DND-41 (cell line): ENCODE results near the gene FAM114A1.

Experiments used
- ATAC-seq: fragments of 200-7000 bp; cut with Tn5 transposase; 3 replicates; pipeline ENCODE4 v1.9.1; 2021; ENCODE audit warnings: low read depth; ENCODE audit not compliant: insufficient read depth
- DNase-seq: peaks from one replicate; pipeline ENCODE4 v3.0.0-alpha.2; 2020
- H2AFZ ChIP-seq: 2 replicates; pipeline ENCODE4 v1.6.0; 2012; ENCODE audit warnings: low read depth, low read length
- H3K27ac ChIP-seq: 2 replicates; pipeline ENCODE4 v1.5.1; 2012; ENCODE audit warnings: low read length, inconsistent platforms
- H3K27me3 ChIP-seq: fragments of 200-600 bp; sonication (generic); 2 replicates; pipeline ENCODE4 v1.6.0; 2012; ENCODE audit warnings: low read length, mild to moderate bottlenecking, inconsistent platforms; ENCODE audit not compliant: insufficient read depth, poor library complexity
- H3K36me3 ChIP-seq: 2 replicates; pipeline ENCODE4 v1.5.1; 2012; ENCODE audit warnings: low read length, inconsistent platforms; ENCODE audit not compliant: insufficient read depth
- H3K4me1 ChIP-seq: 2 replicates; pipeline ENCODE4 v1.5.1; 2012; ENCODE audit warnings: mild to moderate bottlenecking, low read length; ENCODE audit not compliant: insufficient read depth
- H3K4me2 ChIP-seq: 2 replicates; pipeline ENCODE4 v1.6.0; 2012; ENCODE audit warnings: mild to moderate bottlenecking, moderate library complexity, low read length, inconsistent platforms; ENCODE audit not compliant: insufficient read depth
- H3K4me3 ChIP-seq, 2 experiments: fragments of 200-600 bp in 1 of 2; shearing (Covaris generic) in 1 of 2; 2 replicates each; pipeline ENCODE4 v1.5.1; 2012 to 2016; ENCODE audit warnings: inconsistent platforms in 2 of 2, low read length in 2 of 2, mild to moderate bottlenecking in 2 of 2, low read depth in 1 of 2, moderate library complexity in 1 of 2
- H3K79me2 ChIP-seq: 2 replicates; pipeline ENCODE4 v1.6.0; 2012; ENCODE audit warnings: low read length, inconsistent platforms; ENCODE audit not compliant: insufficient read depth
- H3K9ac ChIP-seq: 2 replicates; pipeline ENCODE4 v1.6.0; 2012; ENCODE audit warnings: low read depth, mild to moderate bottlenecking, inconsistent platforms, low read length, moderate library complexity
- H3K9me3 ChIP-seq: 2 replicates; pipeline ENCODE4 v1.5.1; 2012; ENCODE audit warnings: low read length, moderate library complexity, mild to moderate bottlenecking, inconsistent platforms; ENCODE audit not compliant: insufficient read depth, severe bottlenecking
- H4K20me1 ChIP-seq: 2 replicates; pipeline ENCODE4 v1.6.0; 2012; ENCODE audit warnings: low read length; ENCODE audit not compliant: insufficient read depth
- CTCF ChIP-seq: IDR thresholded peaks from 2 replicates; pipeline ENCODE4 v1.5.1; 2012; ENCODE audit warnings: borderline replicate concordance, low read length, moderate library complexity, mild to moderate bottlenecking; ENCODE audit not compliant: poor library complexity, severe bottlenecking; ENCODE audit errors: extremely low read depth
- EZH2 ChIP-seq: IDR thresholded peaks from 3 replicates; pipeline ENCODE4 v1.6.1; 2012; ENCODE audit warnings: borderline replicate concordance, low read depth, mild to moderate bottlenecking, moderate library complexity, low read length, inconsistent platforms; ENCODE audit not compliant: severe bottlenecking

The FAM114A1 gene

GRCh38 chr4:38856046-38856445 lies 11.6 kb upstream of the FAM114A1 start:
- peaks cover 29% of the 10 kb centered on the region for H3K4me1 ChIP-seq
- H3K27me3 ChIP-seq = no peaks in the 10 kb centered on the region
- no peaks in the 10 kb centered on the region for H4K20me1 ChIP-seq
- TF ChIP-seq EZH2 (no peak), CTCF (no peak)
- H3K79me2 ChIP-seq = no peaks in the 10 kb centered on the region
- H3K9ac ChIP-seq = peak overlapping the region; percentile 24; the same call in 1 of the 2 replicates
- peak; percentile 37 for DNase-seq
- peak; percentile 67 for ATAC-seq
- no peaks in the 10 kb centered on the region for H3K36me3 ChIP-seq
- no peaks in the 10 kb centered on the region for H3K9me3 ChIP-seq
- H3K4me2 ChIP-seq = peak overlapping the region; percentile 60
- H2AFZ ChIP-seq = no peak overlapping the region
- no peak overlapping the region for H3K27ac ChIP-seq
- H3K4me3 ChIP-seq = peak overlapping the region in 1 of 2 experiments; percentile 41; a peak in 1 of 4 replicates

GRCh38 chr4:38856524-38857337 lies 10.9 kb upstream of the FAM114A1 start, which contains the start of gene TLR6:
Gene TLR6, minus strand, starts transcription at chr4:38856817. Its CDS starts 27,344 bp downstream, at chr4:38829473.
- H2AFZ ChIP-seq = peak within 1 kb of the TSS; percentile 33
- H3K4me2 ChIP-seq = peak within 1 kb of the TSS; percentile 60
- 0 out of 2 replicates have a peak within 1 kb of the TSS, but pooled peaks have one; percentile 16 for H3K27ac ChIP-seq
- ATAC-seq (peak; percentile 78), DNase-seq (peak; percentile 72)
- H4K20me1 ChIP-seq = no peaks in the 10 kb centered on the region
- H3K27me3 ChIP-seq = no peaks in the 10 kb centered on the region
- H3K79me2 ChIP-seq = no peaks in the 10 kb centered on the region
- H3K4me1 ChIP-seq = peaks cover 29% of the 10 kb centered on the region
- no peaks in the 10 kb centered on the region for H3K36me3 ChIP-seq
- peak within 1 kb of the TSS; percentile 3 to 41; a peak in 1 of 4 replicates for H3K4me3 ChIP-seq
- no peaks in the 10 kb centered on the region for H3K9me3 ChIP-seq
- H3K9ac ChIP-seq = peak within 1 kb of the TSS; percentile 24; the same call in 1 of the 2 replicates
- TF ChIP-seq EZH2 (no peak), CTCF (peak; percentile 85)

GRCh38 chr4:38857354-38858096 lies 10.1 kb upstream of the FAM114A1 start:
- peak overlapping the region; percentile 33 for H2AFZ ChIP-seq
- peak overlapping the region; percentile 24; the same call in 1 of the 2 replicates for H3K9ac ChIP-seq

More at GRCh38 chr4:38857354-38858096, 10.1 kb upstream of the FAM114A1 start:
- Histone ChIP-seq H3K27me3 (no peaks in the 10 kb centered on the region), H3K4me2 (peak overlapping the region; percentile 60), H4K20me1 (no peaks in the 10 kb centered on the region), H3K4me3 (peak overlapping the region; percentile 3 to 41; a peak in 1 of 4 replicates), H3K9me3 (no peaks in the 10 kb centered on the region), H3K4me1 (peaks cover 29% of the 10 kb centered on the region), H3K27ac (no peak overlapping the region), H3K36me3 (no peaks in the 10 kb centered on the region), H3K79me2 (no peaks in the 10 kb centered on the region)
- peak; percentile 24 for DNase-seq
- TF ChIP-seq EZH2 (no peak), CTCF (no peak)
- 0 out of 3 replicates have a peak, but pooled peaks have one; percentile 18 for ATAC-seq
